Measurements from ENCODE around the gene POC1B. TPM values are rescaled to one million over a fixed set of nuclear protein-coding genes. Genes with fewer than 3 reads are reported as not detected.

Gene POC1B
- total RNA-seq, 1 experiment from 2014 or later, result 14.1 TPM

- H3K36me3 ChIP-seq (ENCODE audit: control insufficient read depth, insufficient read depth, low read length), result no peaks in the 10 kb centered on the region
- no peak for TF ChIP-seq CTCF (IDR thresholded peaks at IDR 0.05; ENCODE audit: insufficient read depth in 1 of 2, low read depth in 1 of 2, low read length in 1 of 2, severe bottlenecking in 1 of 2, unreplicated experiment in 1 of 2)
- H3K4me1 Mint-ChIP-seq (ENCODE audit: low read depth, unreplicated experiment), result no peaks in the 10 kb centered on the region
- BruUV-seq (replicated peaks), result no TSS peak
- ChIA-PET POLR2A (no interaction called here), CTCF (no interaction called here)
- intact Hi-C loops (cut with micrococcal nuclease; ENCODE audit: unreplicated experiment), result no loop called here
- no peak overlapping the region for H3K4me3 ChIP-seq (ENCODE audit: low read depth, low read length)
- H3K9me3 Mint-ChIP-seq (ENCODE audit: unreplicated experiment), result no peaks in the 10 kb centered on the region
- no peak overlapping the region for H3K4me3 Mint-ChIP-seq (ENCODE audit: unreplicated experiment)
- H3K27ac Mint-ChIP-seq (ENCODE audit: unreplicated experiment), result no peak overlapping the region
- no peaks in the 10 kb centered on the region for H3K27me3 Mint-ChIP-seq (ENCODE audit: insufficient read depth, unreplicated experiment)
- no peaks in the 10 kb centered on the region for H3K27me3 ChIP-seq (replicated peaks; ENCODE audit: control insufficient read depth, insufficient read depth, low read length)
- no peaks in the 10 kb centered on the region for H3K36me3 Mint-ChIP-seq (ENCODE audit: insufficient read depth, unreplicated experiment)
- H3K9me3 ChIP-seq, result no peaks in the 10 kb centered on the region
- DNase-seq, result no peak
- H3K4me1 ChIP-seq, result no peaks in the 10 kb centered on the region
Measured at GRCh38 chr12:89479982-89480381, 45.9 kb downstream of the POC1B start.

GRCh38 chr12:89477633-89478279 is 48.1 kb downstream of the POC1B start:
- no peak for TF ChIP-seq CTCF (IDR thresholded peaks at IDR 0.05; ENCODE audit: insufficient read depth in 1 of 2, low read depth in 1 of 2, low read length in 1 of 2, severe bottlenecking in 1 of 2, unreplicated experiment in 1 of 2)
- Histone ChIP-seq H3K27me3 (replicated peaks; ENCODE audit: control insufficient read depth, insufficient read depth, low read length) (no peaks in the 10 kb centered on the region), H3K36me3 (ENCODE audit: control insufficient read depth, insufficient read depth, low read length) (no peaks in the 10 kb centered on the region), H3K4me3 (ENCODE audit: low read depth, low read length) (no peak overlapping the region), H3K4me1 (no peaks in the 10 kb centered on the region), H3K9me3 (no peaks in the 10 kb centered on the region)
- ChIA-PET CTCF (no interaction called here), POLR2A (no interaction called here)
- Mint-ChIP-seq H3K27ac (ENCODE audit: unreplicated experiment) (no peak overlapping the region), H3K36me3 (ENCODE audit: insufficient read depth, unreplicated experiment) (no peaks in the 10 kb centered on the region), H3K27me3 (ENCODE audit: insufficient read depth, unreplicated experiment) (no peaks in the 10 kb centered on the region), H3K4me1 (ENCODE audit: low read depth, unreplicated experiment) (no peaks in the 10 kb centered on the region), H3K9me3 (ENCODE audit: unreplicated experiment) (no peaks in the 10 kb centered on the region), H3K4me3 (ENCODE audit: unreplicated experiment) (no peak overlapping the region)
- intact Hi-C loops (cut with micrococcal nuclease; ENCODE audit: unreplicated experiment), result no loop called here
- BruUV-seq (replicated peaks), result no TSS peak
- no peak for DNase-seq

- no peaks in the 10 kb centered on the region for H3K9me3 Mint-ChIP-seq (ENCODE audit: unreplicated experiment)
- DNase-seq, result no peak
- no peaks in the 10 kb centered on the region for H3K4me1 Mint-ChIP-seq (ENCODE audit: low read depth, unreplicated experiment)
- no peak overlapping the region for H3K4me3 Mint-ChIP-seq (ENCODE audit: unreplicated experiment)
- no peak for TF ChIP-seq CTCF (IDR thresholded peaks at IDR 0.05; ENCODE audit: insufficient read depth in 1 of 2, low read depth in 1 of 2, low read length in 1 of 2, severe bottlenecking in 1 of 2, unreplicated experiment in 1 of 2)
- H3K9me3 ChIP-seq, result no peaks in the 10 kb centered on the region
- CTCF ChIA-PET, result no interaction called here
- BruUV-seq (replicated peaks), result no TSS peak
- H3K4me3 ChIP-seq (ENCODE audit: low read depth, low read length), result no peak overlapping the region
- no peaks in the 10 kb centered on the region for H3K36me3 ChIP-seq (ENCODE audit: control insufficient read depth, insufficient read depth, low read length)
- intact Hi-C loops (cut with micrococcal nuclease; ENCODE audit: unreplicated experiment), result no loop called here
- no peaks in the 10 kb centered on the region for H3K4me1 ChIP-seq
- POLR2A ChIA-PET, result no interaction called here
- no peaks in the 10 kb centered on the region for H3K27me3 ChIP-seq (replicated peaks; ENCODE audit: control insufficient read depth, insufficient read depth, low read length)
- H3K27me3 Mint-ChIP-seq (ENCODE audit: insufficient read depth, unreplicated experiment), result no peaks in the 10 kb centered on the region
- H3K36me3 Mint-ChIP-seq (ENCODE audit: insufficient read depth, unreplicated experiment), result no peaks in the 10 kb centered on the region
- H3K27ac Mint-ChIP-seq (ENCODE audit: unreplicated experiment), result no peak overlapping the region
Measured at GRCh38 chr12:89476904-89477595, 48.8 kb downstream of the POC1B start.

All from Caco-2 (cell line).